ENCODE results near the gene RUNX2. TPM values are rescaled to one million over a fixed set of nuclear protein-coding genes. Genes with fewer than 3 reads are reported as not detected.

Gene RUNX2
- total RNA-seq, 1 donor from 2014 or later = 1.8 TPM

GRCh38 chr6:45568626-45569025 is 240.5 kb downstream of the RUNX2 start:
- Mint-ChIP-seq H3K27ac (no peak overlapping the region), H3K9me3 (no peaks in the 10 kb centered on the region), H3K4me1 (peaks cover 3% of the 10 kb centered on the region), H3K36me3 (ENCODE audit: low read depth) (no peaks in the 10 kb centered on the region), H3K4me3 (no peak overlapping the region), H3K27me3 (no peaks in the 10 kb centered on the region)
- CTCF ChIA-PET = no interaction called here
- no peak for TF ChIP-seq CTCF (IDR thresholded peaks at IDR 0.05)
- ATAC-seq (ENCODE audit: low read depth) (no peak), DNase-seq (no peak)
- intact Hi-C loops (cut with micrococcal nuclease) = no loop called here
- POLR2A ChIA-PET = no interaction called here

- Mint-ChIP-seq H3K9me3 (no peaks in the 10 kb centered on the region), H3K4me1 (peaks cover 3% of the 10 kb centered on the region), H3K4me3 (no peak overlapping the region), H3K27ac (no peak overlapping the region), H3K27me3 (no peaks in the 10 kb centered on the region), H3K36me3 (ENCODE audit: low read depth) (no peaks in the 10 kb centered on the region)
- ATAC-seq (ENCODE audit: low read depth) (no peak), DNase-seq (no peak)
- ChIA-PET CTCF (no interaction called here), POLR2A (no interaction called here)
- no peak for TF ChIP-seq CTCF (IDR thresholded peaks at IDR 0.05)
- intact Hi-C loops (cut with micrococcal nuclease) = no loop called here
These were observed 241.2 kb downstream of the RUNX2 start for GRCh38 chr6:45569210-45569945.

DNA sequence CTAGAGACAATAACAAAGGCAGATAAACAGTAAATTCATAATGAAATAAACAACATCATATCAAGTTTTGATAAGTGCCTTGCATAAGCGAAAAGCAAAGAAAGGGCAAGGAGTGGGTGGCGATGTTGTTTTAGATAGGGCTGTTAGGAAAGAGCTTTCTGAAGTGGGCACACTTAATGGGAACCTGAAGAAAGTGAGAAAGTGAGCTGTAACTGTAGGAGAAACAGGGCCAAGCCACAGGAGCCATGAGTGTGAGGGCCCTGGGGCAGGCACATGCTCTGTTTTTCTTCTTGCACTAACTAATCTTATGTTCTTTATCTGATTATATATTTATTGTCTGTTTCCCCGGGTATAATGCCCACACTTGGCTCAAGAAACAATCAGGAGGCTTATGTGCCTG is 243.0 kb downstream of the RUNX2 start:
- ATAC-seq (ENCODE audit: low read depth) (no peak), DNase-seq (no peak)
- H3K4me1 Mint-ChIP-seq = peaks cover 3% of the 10 kb centered on the region
- no peaks in the 10 kb centered on the region for H3K9me3 Mint-ChIP-seq
- intact Hi-C loops (cut with micrococcal nuclease) = no loop called here
- no peaks in the 10 kb centered on the region for H3K36me3 Mint-ChIP-seq (ENCODE audit: low read depth)
- H3K27ac Mint-ChIP-seq = no peak overlapping the region
- no peak overlapping the region for H3K4me3 Mint-ChIP-seq
- POLR2A ChIA-PET = no interaction called here
- no peak for TF ChIP-seq CTCF (IDR thresholded peaks at IDR 0.05)
- CTCF ChIA-PET = no interaction called here
- H3K27me3 Mint-ChIP-seq = no peaks in the 10 kb centered on the region

DNA sequence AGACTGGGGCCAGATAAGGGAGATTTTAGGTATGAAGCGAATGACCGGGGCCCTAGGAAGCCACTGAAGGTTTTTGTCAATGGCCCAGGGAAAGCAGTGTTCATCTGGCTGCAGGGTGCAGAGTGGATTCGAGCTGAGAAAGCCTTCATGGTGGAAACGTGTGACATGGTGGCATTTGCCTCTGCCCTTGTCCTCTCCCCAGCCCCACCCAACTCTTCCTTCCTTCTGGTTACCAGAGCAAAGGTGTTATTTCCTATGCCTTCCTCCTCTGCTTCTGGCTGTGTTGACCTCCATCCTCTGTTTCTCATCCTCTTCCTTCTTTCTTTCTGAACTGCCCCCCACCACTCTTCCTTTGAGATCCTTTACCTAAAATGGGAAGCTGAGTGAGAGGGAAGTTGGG is 244.7 kb downstream of the RUNX2 start:
- CTCF ChIA-PET = no interaction called here
- intact Hi-C loops (cut with micrococcal nuclease) = no loop called here
- DNase-seq (no peak), ATAC-seq (ENCODE audit: low read depth) (no peak)
- no peak overlapping the region for H3K4me3 Mint-ChIP-seq
- peaks cover 3% of the 10 kb centered on the region for H3K4me1 Mint-ChIP-seq
- no peaks in the 10 kb centered on the region for H3K27me3 Mint-ChIP-seq
- POLR2A ChIA-PET = interaction anchor here (0.5 kb wide), 1 partner anchor 65 kb away, joined by 3 read pairs; no protein-coding TSS in a partner anchor
- H3K36me3 Mint-ChIP-seq (ENCODE audit: low read depth) = no peaks in the 10 kb centered on the region
- H3K27ac Mint-ChIP-seq = no peak overlapping the region
- no peaks in the 10 kb centered on the region for H3K9me3 Mint-ChIP-seq
- TF ChIP-seq CTCF (IDR thresholded peaks at IDR 0.05) = no peak

- Mint-ChIP-seq H3K27ac (no peak overlapping the region), H3K27me3 (no peaks in the 10 kb centered on the region), H3K4me3 (no peak overlapping the region), H3K36me3 (ENCODE audit: low read depth) (no peaks in the 10 kb centered on the region), H3K4me1 (peaks cover 3% of the 10 kb centered on the region), H3K9me3 (no peaks in the 10 kb centered on the region)
- intact Hi-C loops (cut with micrococcal nuclease) = no loop called here
- ATAC-seq (ENCODE audit: low read depth) (no peak), DNase-seq (no peak)
- CTCF ChIA-PET = no interaction called here
- TF ChIP-seq CTCF (IDR thresholded peaks at IDR 0.05) = no peak
- POLR2A ChIA-PET = no interaction called here
These were observed 245.9 kb downstream of the RUNX2 start for GRCh38 chr6:45574014-45574461.
